H9 (cell line): ENCODE results near the gene MZF1. TPM values are rescaled to one million over a fixed set of nuclear protein-coding genes. Genes with fewer than 3 reads are reported as not detected.
A peak's percentile ranks its signal among the peaks of the same experiment; 100 is the strongest.

ENCODE experiments used
- DNase-seq: peaks from one replicate; pipeline ENCODE4 v3.0.0-alpha.2; 2017
- H2AFZ ChIP-seq: one replicate; pipeline ENCODE4 v1.6.1; 2013; ENCODE audit warnings: mild to moderate bottlenecking, low read length, control low read depth, moderate library complexity
- H2AK5ac ChIP-seq: 2 replicates; pipeline ENCODE4 v1.6.1; 2013; ENCODE audit warnings: low read length, control low read depth, mixed read lengths; ENCODE audit not compliant: insufficient read length
- H2BK120ac ChIP-seq: one replicate; pipeline ENCODE4 v1.6.1; 2013; ENCODE audit warnings: low read depth, mild to moderate bottlenecking, low read length, control low read depth, inconsistent platforms; ENCODE audit not compliant: poor library complexity, severe bottlenecking
- H2BK12ac ChIP-seq: 2 replicates; pipeline ENCODE4 v1.6.1; 2013; ENCODE audit warnings: low read length, control low read depth, mixed read lengths, low read depth; ENCODE audit not compliant: insufficient read length
- H2BK15ac ChIP-seq: 2 replicates; pipeline ENCODE4 v1.6.1; 2013; ENCODE audit warnings: low read depth, low read length, control low read depth
- H2BK20ac ChIP-seq: one replicate; pipeline ENCODE4 v1.6.1; 2013; ENCODE audit warnings: low read depth, mild to moderate bottlenecking, low read length, control low read depth, inconsistent platforms; ENCODE audit not compliant: poor library complexity, severe bottlenecking
- H2BK5ac ChIP-seq: 2 replicates; pipeline ENCODE4 v1.6.1; 2013; ENCODE audit warnings: low read length, control low read depth, mixed read lengths; ENCODE audit not compliant: insufficient read length
- H3K14ac ChIP-seq: 2 replicates; pipeline ENCODE4 v1.6.1; 2013; ENCODE audit warnings: low read length, control low read depth; ENCODE audit not compliant: insufficient read depth
- H3K18ac ChIP-seq: 2 replicates; pipeline ENCODE4 v1.6.1; 2013; ENCODE audit warnings: low read depth, mild to moderate bottlenecking, mixed read lengths, low read length, control low read depth; ENCODE audit not compliant: insufficient read length
- H3K23ac ChIP-seq: 2 replicates; pipeline ENCODE4 v1.6.1; 2013; ENCODE audit warnings: low read length, control low read depth, mixed read lengths, low read depth; ENCODE audit not compliant: insufficient read length
- H3K23me2 ChIP-seq: 2 replicates; pipeline ENCODE4 v1.6.1; 2013; ENCODE audit warnings: low read depth, mild to moderate bottlenecking, mixed read lengths, low read length, control low read depth; ENCODE audit not compliant: insufficient read length, poor library complexity, severe bottlenecking
- H3K27ac ChIP-seq: 2 replicates; pipeline ENCODE4 v1.5.1; 2013; ENCODE audit warnings: low read length, control low read depth, mixed read lengths, low read depth; ENCODE audit not compliant: insufficient read length
- H3K27me3 ChIP-seq: 2 replicates; pipeline ENCODE4 v1.6.1; 2013; ENCODE audit warnings: low read length, control low read depth, inconsistent platforms; ENCODE audit not compliant: insufficient read depth
- H3K4ac ChIP-seq: 2 replicates; pipeline ENCODE4 v1.6.1; 2013; ENCODE audit warnings: low read depth, mild to moderate bottlenecking, control low read depth, inconsistent platforms, low read length, moderate library complexity
- H3K4me1 ChIP-seq: 2 replicates; pipeline ENCODE4 v1.6.1; 2013; ENCODE audit warnings: low read length, control low read depth, inconsistent platforms; ENCODE audit not compliant: insufficient read depth
- H3K4me2 ChIP-seq: 2 replicates; pipeline ENCODE4 v1.6.1; 2013; ENCODE audit warnings: low read length, control low read depth, mixed read lengths; ENCODE audit not compliant: insufficient read length, insufficient read depth
- H3K56ac ChIP-seq: 2 replicates; pipeline ENCODE4 v1.6.1; 2013; ENCODE audit warnings: low read depth, mild to moderate bottlenecking, mixed read lengths, low read length, control low read depth; ENCODE audit not compliant: insufficient read length
- H3K79me1 ChIP-seq: 2 replicates; pipeline ENCODE4 v1.6.1; 2013; ENCODE audit warnings: low read depth, mild to moderate bottlenecking, moderate library complexity, low read length, control low read depth, inconsistent platforms; ENCODE audit not compliant: insufficient read depth, poor library complexity, severe bottlenecking
- H3K79me2 ChIP-seq: 2 replicates; pipeline ENCODE4 v1.6.1; 2013; ENCODE audit warnings: low read length, control low read depth, inconsistent platforms; ENCODE audit not compliant: insufficient read depth
- H3K9ac ChIP-seq: 2 replicates; pipeline ENCODE4 v1.6.1; 2013; ENCODE audit warnings: low read length, control low read depth, mixed read lengths; ENCODE audit not compliant: insufficient read length; ENCODE audit errors: extremely low read depth
- H3K9me3 ChIP-seq: one replicate; pipeline ENCODE4 v1.6.1; 2013; ENCODE audit warnings: low read depth, low read length, inconsistent platforms; ENCODE audit not compliant: control insufficient read depth
- H3T11ph ChIP-seq: one replicate; pipeline ENCODE4 v1.6.1; 2013; ENCODE audit warnings: mild to moderate bottlenecking, low read length, control low read depth, inconsistent platforms
- H4K20me1 ChIP-seq: one replicate; pipeline ENCODE4 v1.6.1; 2013; ENCODE audit not compliant: control insufficient read depth, insufficient read length, insufficient read depth
- H4K5ac ChIP-seq: 2 replicates; pipeline ENCODE4 v1.6.1; 2013; ENCODE audit warnings: low read depth, mild to moderate bottlenecking, mixed read lengths, low read length, control low read depth; ENCODE audit not compliant: insufficient read length
- H4K8ac ChIP-seq: replicated peaks from 2 replicates; pipeline ENCODE4 v1.6.1; 2013; ENCODE audit warnings: low read length, control low read depth, mixed read lengths, low read depth; ENCODE audit not compliant: insufficient read length
- H4K91ac ChIP-seq: 2 replicates; pipeline ENCODE4 v1.6.1; 2013; ENCODE audit warnings: low read depth, mild to moderate bottlenecking, moderate library complexity, mixed read lengths, low read length, control low read depth; ENCODE audit not compliant: insufficient read length
- H3K27ac Mint-ChIP-seq, 3 experiments: 2 replicates in 2 of 3; 3 replicates in 1 of 3; pipeline ENCODE4 v1.8.0; 2020 to 2021; ENCODE audit warnings: mixed read lengths in 3 of 3, mild to moderate bottlenecking in 1 of 3, moderate library complexity in 1 of 3
- H3K27me3 Mint-ChIP-seq: 2 replicates; pipeline ENCODE4 v1.8.0; 2021; ENCODE audit warnings: low read depth, mild to moderate bottlenecking, moderate library complexity, mixed read lengths
- H3K36me3 Mint-ChIP-seq, 3 experiments: 2 replicates in 2 of 3; 3 replicates in 1 of 3; pipeline ENCODE4 v1.8.0; 2020 to 2021; ENCODE audit warnings: low read depth in 3 of 3, mixed read lengths in 3 of 3; ENCODE audit not compliant: insufficient read depth in 1 of 3
- H3K4me1 Mint-ChIP-seq, 2 experiments: 2 replicates each; pipeline ENCODE4 v1.8.0; 2020; ENCODE audit warnings: mixed read lengths in 2 of 2
- H3K4me3 Mint-ChIP-seq, 2 experiments: 2 replicates in 1 of 2; 3 replicates in 1 of 2; pipeline ENCODE4 v1.8.0; 2020 to 2021; ENCODE audit warnings: mild to moderate bottlenecking in 2 of 2, mixed read lengths in 2 of 2, moderate library complexity in 1 of 2
- H3K9me3 Mint-ChIP-seq, 2 experiments: 2 replicates in 1 of 2; 3 replicates in 1 of 2; pipeline ENCODE4 v1.8.0; 2020; ENCODE audit warnings: mild to moderate bottlenecking in 2 of 2, mixed read lengths in 2 of 2, moderate library complexity in 1 of 2
- CTCF ChIP-seq: fragments of 200-600 bp; sonication (generic); conservative IDR thresholded peaks from 3 replicates; pipeline ENCODE4 v1.8.0; 2021; ENCODE audit warnings: antibody characterized with exemption, mild to moderate bottlenecking
- WGBS: extraction: QIAGEN DNeasy Blood & Tissue Kit; methylation state at CpG from one replicate; pipeline ENCODE4 v1.1.7; 2013; ENCODE audit warnings: missing lambda C conversion rate, low lambda C conversion rate, mixed read lengths; ENCODE audit not compliant: insufficient read length; ENCODE audit errors: extremely low coverage; 5-methylcytosine and 5-hydroxymethylcytosine counted together
- total RNA-seq: library from RNA; stranded (reverse); gene quantifications from 2 replicates; pipeline ENCODE4 v1.2.1, GENCODE V29; 2021

MZF1 gene
- total RNA-seq, 1 experiment from 2014 or later: 23.6 TPM

GRCh38 chr19:58515259-58515658, 57.9 kb downstream of the MZF1 start:
- Mint-ChIP-seq H3K27ac (peak overlapping the region; percentile 34 to 95 (median 83)), H3K36me3 (peaks cover 9 to 19% (median 13%) of the 10 kb centered on the region in 3 experiments; a peak in 6 of 7 replicates), H3K27me3 (peaks cover 3% of the 10 kb centered on the region), H3K4me3 (peak overlapping the region; percentile 68 to 70), H3K9me3 (no peaks in the 10 kb centered on the region), H3K4me1 (peaks cover 30 to 32% of the 10 kb centered on the region in 2 experiments)
- H2AK5ac ChIP-seq: no peak overlapping the region
- no peak overlapping the region for H2BK5ac ChIP-seq
- no peak overlapping the region for H3K56ac ChIP-seq
- H3K79me2 ChIP-seq: peaks cover 2% of the 10 kb centered on the region; the same call in 1 of the 2 replicates
- no peaks in the 10 kb centered on the region for H3K27me3 ChIP-seq
- TF ChIP-seq CTCF: no peak
- H4K5ac ChIP-seq: no peak overlapping the region
- H4K8ac ChIP-seq: no peak overlapping the region
- H3K14ac ChIP-seq: no peak overlapping the region
- H3K9ac ChIP-seq: no peak overlapping the region
- H3T11ph ChIP-seq: no peak overlapping the region
- no peak overlapping the region for H2AFZ ChIP-seq
- no peaks in the 10 kb centered on the region for H3K9me3 ChIP-seq
- H3K4me2 ChIP-seq: no peak overlapping the region
- H4K91ac ChIP-seq: no peak overlapping the region
- no peaks in the 10 kb centered on the region for H3K79me1 ChIP-seq
- no peak for DNase-seq
- H4K20me1 ChIP-seq: no peaks in the 10 kb centered on the region
- H3K23me2 ChIP-seq: peaks cover 23% of the 10 kb centered on the region
- H2BK20ac ChIP-seq: no peak overlapping the region
- H2BK12ac ChIP-seq: no peak overlapping the region
- H2BK120ac ChIP-seq: no peak overlapping the region
- no peak overlapping the region for H3K18ac ChIP-seq
- no peak overlapping the region for H3K27ac ChIP-seq
- no peak overlapping the region for H3K23ac ChIP-seq
- H2BK15ac ChIP-seq: no peak overlapping the region
- H3K4ac ChIP-seq: no peak overlapping the region
- no CpG with 5 or more reads among the region's 2 CpGs for WGBS
- H3K4me1 ChIP-seq: no peaks in the 10 kb centered on the region; the same call in 1 of the 2 replicates
